ENCODE measurements around the gene TTC19. TPM values are rescaled to one million over a fixed set of nuclear protein-coding genes. Genes with fewer than 3 reads are reported as not detected.

TTC19 gene
- total RNA-seq, 4 donors from 2014 or later, result 56.9 to 81.2 (median 63.3) TPM

DNA sequence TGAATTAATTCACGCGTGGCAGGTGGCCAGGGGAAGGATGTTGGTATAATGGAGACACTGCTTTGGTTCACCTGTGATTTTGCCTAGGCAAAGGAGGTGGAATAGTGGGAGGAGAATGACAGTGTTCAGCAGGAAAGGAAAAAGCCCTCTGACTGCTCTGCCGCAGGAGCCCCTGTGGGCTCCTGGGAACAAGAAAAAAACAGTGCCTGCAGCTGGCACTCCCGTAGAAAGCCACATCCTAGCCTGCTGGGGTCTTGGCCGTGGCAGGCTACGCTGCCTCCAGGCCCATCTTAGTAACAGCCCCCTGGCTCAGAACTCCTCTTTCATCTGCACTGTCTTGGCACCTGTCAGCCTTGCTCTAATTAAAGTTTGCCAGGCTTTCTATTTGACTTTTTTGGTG, 34.1 kb upstream of the TTC19 start:
- intact Hi-C loops (cut with DNase I; ENCODE audit: low total_unique reads), result no loop called here
- no peak overlapping the region for H3K4me3 ChIP-seq (ENCODE audit: low read depth, poor library complexity, severe bottlenecking)
- no peak for TF ChIP-seq POLR2A (IDR thresholded peaks at IDR 0.05)
- TF ChIP-seq, protein P1, sequence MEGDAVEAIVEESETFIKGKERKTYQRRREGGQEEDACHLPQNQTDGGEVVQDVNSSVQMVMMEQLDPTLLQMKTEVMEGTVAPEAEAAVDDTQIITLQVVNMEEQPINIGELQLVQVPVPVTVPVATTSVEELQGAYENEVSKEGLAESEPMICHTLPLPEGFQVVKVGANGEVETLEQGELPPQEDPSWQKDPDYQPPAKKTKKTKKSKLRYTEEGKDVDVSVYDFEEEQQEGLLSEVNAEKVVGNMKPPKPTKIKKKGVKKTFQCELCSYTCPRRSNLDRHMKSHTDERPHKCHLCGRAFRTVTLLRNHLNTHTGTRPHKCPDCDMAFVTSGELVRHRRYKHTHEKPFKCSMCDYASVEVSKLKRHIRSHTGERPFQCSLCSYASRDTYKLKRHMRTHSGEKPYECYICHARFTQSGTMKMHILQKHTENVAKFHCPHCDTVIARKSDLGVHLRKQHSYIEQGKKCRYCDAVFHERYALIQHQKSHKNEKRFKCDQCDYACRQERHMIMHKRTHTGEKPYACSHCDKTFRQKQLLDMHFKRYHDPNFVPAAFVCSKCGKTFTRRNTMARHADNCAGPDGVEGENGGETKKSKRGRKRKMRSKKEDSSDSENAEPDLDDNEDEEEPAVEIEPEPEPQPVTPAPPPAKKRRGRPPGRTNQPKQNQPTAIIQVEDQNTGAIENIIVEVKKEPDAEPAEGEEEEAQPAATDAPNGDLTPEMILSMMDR (IDR thresholded peaks at IDR 0.05), result no peak
- DNase-seq (ENCODE audit: low spot score in 2 of 2), result no peak
- 48 to 63% methylated on average over 6 of the region's 6 CpGs for WGBS, 2 donors

DNA sequence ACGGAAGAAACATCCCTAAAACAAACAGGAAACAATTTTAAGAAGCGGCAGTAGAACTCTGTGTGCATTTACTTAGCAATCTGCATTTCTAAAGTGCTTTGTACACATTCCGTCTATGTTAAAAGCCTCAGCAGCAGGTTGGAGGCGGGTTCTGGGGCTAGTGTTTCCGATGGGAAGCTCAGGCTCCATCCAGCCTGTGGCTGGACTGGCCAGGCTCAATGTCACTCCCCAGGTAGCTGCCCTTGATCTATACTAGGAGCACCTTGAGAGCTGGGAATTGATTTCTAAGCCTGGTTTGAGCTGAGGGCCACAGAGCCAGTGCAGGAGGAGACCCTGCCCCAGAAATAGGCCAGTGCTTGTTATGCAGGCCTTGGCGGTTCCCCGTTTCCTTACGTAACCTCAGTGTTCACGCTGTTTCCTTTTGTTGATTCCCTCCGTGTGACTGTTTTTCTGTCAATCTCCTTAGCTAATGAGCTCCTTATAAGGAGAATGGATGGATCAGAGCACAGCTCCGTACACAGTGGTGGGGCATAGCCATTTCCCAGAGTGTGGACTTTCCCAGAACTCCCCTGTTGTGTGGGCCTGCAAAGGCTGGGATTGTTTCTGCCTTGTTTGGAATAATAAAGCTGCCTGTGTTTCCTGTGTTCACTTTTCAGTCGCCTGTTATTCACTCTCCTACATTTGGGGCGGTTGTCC, 33.3 kb upstream of the TTC19 start:
- intact Hi-C loops (cut with DNase I; ENCODE audit: low total_unique reads), result no loop called here
- TF ChIP-seq, protein P1 (IDR thresholded peaks at IDR 0.05), result no peak
- TF ChIP-seq POLR2A (IDR thresholded peaks at IDR 0.05), result no peak
- no peak overlapping the region for H3K4me3 ChIP-seq (ENCODE audit: low read depth, poor library complexity, severe bottlenecking)
- DNase-seq (ENCODE audit: low spot score in 2 of 2), result no peak
- WGBS, 2 donors, result 45 to 48% methylated on average over 13 of the region's 13 CpGs

DNA sequence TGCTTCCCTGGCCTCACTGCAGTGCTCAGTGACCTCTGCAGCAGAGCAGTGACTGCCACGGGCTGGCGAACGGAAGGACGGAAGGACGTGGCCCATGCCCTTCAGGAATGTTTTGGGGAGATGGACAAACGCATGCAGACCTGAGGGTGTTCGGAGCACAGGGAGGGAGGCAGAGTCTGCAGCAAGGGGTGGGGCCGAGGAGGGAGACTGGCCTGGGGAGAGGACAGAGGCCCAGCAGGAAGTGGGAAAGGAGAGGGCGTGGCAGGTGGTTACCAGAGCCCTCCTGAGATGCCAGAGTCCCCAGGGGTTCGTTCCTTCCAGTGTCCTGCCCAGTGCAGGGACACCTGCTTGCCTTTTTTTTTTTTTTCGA, 32.8 kb upstream of the TTC19 start:
- intact Hi-C loops (cut with DNase I; ENCODE audit: low total_unique reads), result no loop called here
- DNase-seq (ENCODE audit: low spot score in 2 of 2), result no peak
- no peak overlapping the region for H3K4me3 ChIP-seq (ENCODE audit: low read depth, poor library complexity, severe bottlenecking)
- TF ChIP-seq, protein P1 (IDR thresholded peaks at IDR 0.05), result no peak
- TF ChIP-seq POLR2A (IDR thresholded peaks at IDR 0.05), result no peak
- WGBS, 2 donors, result 39 to 45% methylated on average over 11 of the region's 11 CpGs

DNA sequence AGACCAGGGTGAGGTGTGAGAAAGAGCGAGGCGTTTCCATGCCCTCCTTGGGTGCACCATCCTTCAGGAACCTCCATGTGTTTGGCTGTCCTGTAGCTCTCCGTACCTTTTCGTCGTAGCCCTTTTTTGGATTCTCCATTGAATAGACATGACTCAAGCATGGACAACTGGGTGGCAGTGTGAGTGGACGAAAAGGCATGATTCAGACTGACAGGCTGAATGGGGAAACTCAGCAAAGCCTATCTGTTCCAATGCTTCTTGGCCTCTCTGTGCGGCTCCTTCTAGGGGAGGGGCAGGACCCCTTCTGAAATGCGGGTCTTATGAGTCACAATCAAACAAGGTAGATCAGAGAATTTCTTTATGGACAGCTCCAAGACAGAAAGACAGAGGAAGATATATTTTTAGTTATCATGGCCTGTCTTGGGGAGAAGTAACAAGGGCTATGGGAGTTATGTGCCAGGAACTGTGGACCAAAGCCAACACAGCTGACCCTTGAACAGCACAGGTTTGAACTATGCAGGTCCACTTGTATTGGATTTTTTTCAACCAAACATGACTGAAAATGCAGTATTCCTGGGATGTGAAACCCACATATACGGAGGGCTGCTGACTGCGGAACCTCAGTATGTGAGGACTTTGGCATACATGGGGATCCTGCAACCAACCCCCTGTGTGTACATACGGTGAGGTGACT, 31.8 kb upstream of the TTC19 start:
- DNase-seq (ENCODE audit: low spot score in 2 of 2), result no peak
- WGBS, 2 donors, result 86 to 88% methylated on average over 11 of the region's 11 CpGs
- intact Hi-C loops (cut with DNase I; ENCODE audit: low total_unique reads), result no loop called here
- TF ChIP-seq, protein P1 (IDR thresholded peaks at IDR 0.05), result no peak
- no peak for TF ChIP-seq POLR2A (IDR thresholded peaks at IDR 0.05)
- H3K4me3 ChIP-seq (ENCODE audit: low read depth, poor library complexity, severe bottlenecking), result no peak overlapping the region

DNA sequence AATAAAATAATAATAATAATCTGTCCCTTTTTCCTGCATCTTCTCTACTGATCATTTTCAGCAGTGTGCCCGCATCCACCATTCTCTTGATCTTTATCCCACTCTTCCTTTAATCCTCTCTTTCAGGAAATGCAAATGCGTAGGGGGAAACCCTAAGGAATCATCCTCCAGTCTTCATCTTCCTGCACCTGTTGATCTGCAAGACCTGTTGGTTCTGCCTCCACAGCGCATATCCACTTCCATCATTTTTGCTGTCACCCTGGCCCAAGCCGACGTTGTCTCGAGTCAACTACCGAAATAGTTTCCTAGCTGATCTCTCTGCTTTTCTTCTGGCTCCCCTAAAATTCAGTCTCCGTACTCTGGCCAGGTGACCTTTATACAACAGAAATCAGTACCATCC, 30.2 kb upstream of the TTC19 start:
- intact Hi-C loops (cut with DNase I; ENCODE audit: low total_unique reads), result no loop called here
- H3K4me3 ChIP-seq (ENCODE audit: low read depth, poor library complexity, severe bottlenecking), result no peak overlapping the region
- TF ChIP-seq POLR2A (IDR thresholded peaks at IDR 0.05), result no peak
- TF ChIP-seq, protein P1 (IDR thresholded peaks at IDR 0.05), result no peak
- no peak for DNase-seq (ENCODE audit: low spot score in 2 of 2)
- 96 to 98% methylated on average over 8 of the region's 8 CpGs for WGBS, 2 donors
